MM.1S (cell line): ENCODE results near the gene ROR2.

Experiments
- DNase-seq: peaks from one replicate; pipeline ENCODE4 v3.0.0-alpha.2; 2015
- H2AFZ ChIP-seq: fragments of 300-600 bp; sonication (generic); 2 replicates; pipeline ENCODE4 v1.6.0; 2016; ENCODE audit warnings: antibody characterized with exemption, low read length
- H3F3A ChIP-seq: fragments of 300-600 bp; sonication (generic); 2 replicates; pipeline ENCODE4 v1.6.1; 2016; ENCODE audit warnings: mild to moderate bottlenecking, antibody characterized with exemption, low read length, moderate library complexity, mixed read lengths; ENCODE audit not compliant: insufficient read depth
- H3K27ac ChIP-seq: fragments of 300-600 bp; sonication (generic); 2 replicates; pipeline ENCODE4 v1.5.1; 2016; ENCODE audit warnings: mild to moderate bottlenecking, low read length
- H3K27me3 ChIP-seq: fragments of 300-600 bp; sonication (generic); replicated peaks from 2 replicates; pipeline ENCODE4 v1.6.0; 2016; ENCODE audit warnings: low read length; ENCODE audit not compliant: insufficient read depth
- H3K36me3 ChIP-seq: fragments of 300-600 bp; sonication (generic); replicated peaks from 2 replicates; pipeline ENCODE4 v1.6.1; 2016; ENCODE audit warnings: mild to moderate bottlenecking, low read length, mixed read lengths; ENCODE audit not compliant: insufficient read depth
- H3K4me1 ChIP-seq: fragments of 300-600 bp; sonication (generic); 2 replicates; pipeline ENCODE4 v1.6.1; 2016; ENCODE audit warnings: low read length, mixed read lengths
- H3K4me2 ChIP-seq: fragments of 300-600 bp; sonication (generic); 2 replicates; pipeline ENCODE4 v1.6.0; 2016; ENCODE audit warnings: low read depth, low read length
- H3K4me3 ChIP-seq: fragments of 300-600 bp; sonication (generic); 2 replicates; pipeline ENCODE4 v1.5.1; 2016; ENCODE audit warnings: low read length, mixed read lengths
- H3K79me2 ChIP-seq: fragments of 300-600 bp; sonication (generic); 2 replicates; pipeline ENCODE4 v1.6.1; 2016; ENCODE audit warnings: mixed run types, low read length, mixed read lengths
- H3K9ac ChIP-seq: fragments of 300-600 bp; sonication (generic); 2 replicates; pipeline ENCODE4 v1.6.1; 2016; ENCODE audit warnings: low read length, mixed read lengths
- H3K9me2 ChIP-seq: fragments of 300-600 bp; sonication (generic); replicated peaks from 2 replicates; pipeline ENCODE4 v1.6.1; 2016; ENCODE audit warnings: mild to moderate bottlenecking, low read length, mixed read lengths; ENCODE audit not compliant: insufficient read depth
- H3K9me3 ChIP-seq: fragments of 300-600 bp; sonication (generic); replicated peaks from 2 replicates; pipeline ENCODE4 v1.6.1; 2016; ENCODE audit warnings: mild to moderate bottlenecking, low read length, mixed read lengths; ENCODE audit not compliant: insufficient read depth
- H4K20me1 ChIP-seq: fragments of 300-600 bp; sonication (generic); 2 replicates; pipeline ENCODE4 v1.6.1; 2016; ENCODE audit warnings: mild to moderate bottlenecking, low read length, moderate library complexity, mixed read lengths; ENCODE audit not compliant: insufficient read depth
- CTCF ChIP-seq: fragments of 300-600 bp; sonication (generic); IDR thresholded peaks from 2 replicates; pipeline ENCODE4 v1.5.1; 2016; ENCODE audit warnings: antibody characterized with exemption, low read length, mixed read lengths
- EZH2 ChIP-seq: fragments of 300-600 bp; sonication (generic); optimal IDR thresholded peaks from 2 replicates; pipeline ENCODE3; 2017; ENCODE audit warnings: low read depth, mild to moderate bottlenecking, antibody characterized with exemption, low read length, mixed read lengths
- EZH2phosphoT487 ChIP-seq: fragments of 300-600 bp; sonication (generic); IDR thresholded peaks from 2 replicates; pipeline ENCODE4 v1.6.1; 2018; ENCODE audit warnings: antibody characterized with exemption, low read length

Gene ROR2

DNA sequence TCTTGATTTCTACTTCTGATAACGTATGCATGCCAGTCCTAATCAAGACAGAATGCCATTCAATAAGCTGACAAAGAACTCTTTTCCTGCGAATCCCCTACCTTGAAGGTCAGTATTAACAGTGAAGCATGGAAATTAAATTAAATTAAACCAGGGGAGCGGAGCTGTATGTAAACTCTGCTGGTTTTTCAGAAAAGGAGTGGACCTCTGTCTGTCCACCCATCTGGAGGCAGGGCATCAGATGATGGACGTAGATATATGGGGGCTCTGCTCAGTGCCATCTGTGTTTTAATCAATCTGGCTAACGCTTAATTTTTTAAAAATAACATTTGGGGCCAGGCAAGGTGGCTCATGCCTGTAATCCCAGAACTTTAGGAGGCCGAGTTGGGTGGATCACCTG is 101.9 kb downstream of the ROR2 start:
- H3K4me3 ChIP-seq, result no peak overlapping the region
- no peak overlapping the region for H3K9ac ChIP-seq
- no peak overlapping the region for H3K27ac ChIP-seq
- H3K9me3 ChIP-seq, result no peaks in the 10 kb centered on the region
- no peak overlapping the region for H3K4me2 ChIP-seq
- H3K27me3 ChIP-seq, result no peaks in the 10 kb centered on the region
- no peaks in the 10 kb centered on the region for H3K9me2 ChIP-seq
- H3K36me3 ChIP-seq, result no peaks in the 10 kb centered on the region
- TF ChIP-seq EZH2 (no peak), CTCF (no peak)
- H2AFZ ChIP-seq, result no peak overlapping the region
- H3K4me1 ChIP-seq, result no peaks in the 10 kb centered on the region
- DNase-seq, result no peak
- no peaks in the 10 kb centered on the region for H4K20me1 ChIP-seq
- H3K79me2 ChIP-seq, result peaks cover 5% of the 10 kb centered on the region; the same call in 1 of the 2 replicates
- H3F3A ChIP-seq, result no peaks in the 10 kb centered on the region

- no peaks in the 10 kb centered on the region for H3K4me1 ChIP-seq
- no peak overlapping the region for H2AFZ ChIP-seq
- H3K9me3 ChIP-seq, result no peaks in the 10 kb centered on the region
- peaks cover 5% of the 10 kb centered on the region; the same call in 1 of the 2 replicates for H3K79me2 ChIP-seq
- no peak overlapping the region for H3K4me3 ChIP-seq
- no peaks in the 10 kb centered on the region for H3F3A ChIP-seq
- no peaks in the 10 kb centered on the region for H3K36me3 ChIP-seq
- no peak for TF ChIP-seq CTCF
- no peak for TF ChIP-seq EZH2
- TF ChIP-seq EZH2phosphoT487, result no peak
- H3K4me2 ChIP-seq, result no peak overlapping the region
- no peak overlapping the region for H3K27ac ChIP-seq
- no peak overlapping the region for H3K9ac ChIP-seq
- DNase-seq, result no peak
- H3K27me3 ChIP-seq, result no peaks in the 10 kb centered on the region
- no peaks in the 10 kb centered on the region for H3K9me2 ChIP-seq
- H4K20me1 ChIP-seq, result no peaks in the 10 kb centered on the region
Measured at GRCh38 chr9:91847581-91848091, 102.4 kb downstream of the ROR2 start.

DNA sequence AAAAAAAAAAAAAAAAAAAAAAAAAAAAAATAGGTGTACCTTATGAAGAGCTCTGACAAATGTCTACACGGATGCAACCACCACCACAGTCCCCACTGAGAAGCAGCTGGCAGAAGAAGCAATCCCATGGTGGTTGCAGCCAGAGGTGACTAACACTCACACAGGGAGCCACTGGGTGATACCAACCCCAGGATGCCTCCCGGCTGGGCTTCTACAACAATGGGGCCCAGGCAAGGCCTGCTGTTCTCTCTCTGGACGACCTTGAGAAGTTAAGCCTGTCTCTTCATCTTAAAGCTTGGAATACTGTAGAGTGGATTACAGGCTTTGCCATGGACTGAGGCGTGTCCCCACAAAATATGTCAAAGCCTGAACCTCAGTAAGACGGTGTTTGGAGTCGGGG is 104.1 kb downstream of the ROR2 start:
- Histone ChIP-seq H3K4me2 (no peak overlapping the region), H3F3A (no peaks in the 10 kb centered on the region), H2AFZ (no peak overlapping the region), H3K27ac (no peak overlapping the region), H3K4me3 (no peak overlapping the region), H3K9me2 (no peaks in the 10 kb centered on the region), H3K4me1 (peaks cover 2% of the 10 kb centered on the region), H3K79me2 (peaks cover 9% of the 10 kb centered on the region), H3K9ac (no peak overlapping the region), H3K9me3 (no peaks in the 10 kb centered on the region), H3K36me3 (no peaks in the 10 kb centered on the region), H3K27me3 (no peaks in the 10 kb centered on the region), H4K20me1 (no peaks in the 10 kb centered on the region)
- no peak for DNase-seq
- no peak for TF ChIP-seq CTCF
- no peak for TF ChIP-seq EZH2phosphoT487
- no peak for TF ChIP-seq EZH2
